Superior temporal gyrus (tissue), 1 donor: ENCODE measurements around the gene RAET1L.
"Not testable (repeated sequence)": the region's sequence is repeated elsewhere in the genome, so short reads cannot be mapped to it uniquely, and the experiment has no call there.

Experiments used
- DNase-seq: peaks from one replicate; pipeline ENCODE4 v3.0.0-alpha.2; 2016; ENCODE audit errors: extremely low spot score

The RAET1L gene

DNA sequence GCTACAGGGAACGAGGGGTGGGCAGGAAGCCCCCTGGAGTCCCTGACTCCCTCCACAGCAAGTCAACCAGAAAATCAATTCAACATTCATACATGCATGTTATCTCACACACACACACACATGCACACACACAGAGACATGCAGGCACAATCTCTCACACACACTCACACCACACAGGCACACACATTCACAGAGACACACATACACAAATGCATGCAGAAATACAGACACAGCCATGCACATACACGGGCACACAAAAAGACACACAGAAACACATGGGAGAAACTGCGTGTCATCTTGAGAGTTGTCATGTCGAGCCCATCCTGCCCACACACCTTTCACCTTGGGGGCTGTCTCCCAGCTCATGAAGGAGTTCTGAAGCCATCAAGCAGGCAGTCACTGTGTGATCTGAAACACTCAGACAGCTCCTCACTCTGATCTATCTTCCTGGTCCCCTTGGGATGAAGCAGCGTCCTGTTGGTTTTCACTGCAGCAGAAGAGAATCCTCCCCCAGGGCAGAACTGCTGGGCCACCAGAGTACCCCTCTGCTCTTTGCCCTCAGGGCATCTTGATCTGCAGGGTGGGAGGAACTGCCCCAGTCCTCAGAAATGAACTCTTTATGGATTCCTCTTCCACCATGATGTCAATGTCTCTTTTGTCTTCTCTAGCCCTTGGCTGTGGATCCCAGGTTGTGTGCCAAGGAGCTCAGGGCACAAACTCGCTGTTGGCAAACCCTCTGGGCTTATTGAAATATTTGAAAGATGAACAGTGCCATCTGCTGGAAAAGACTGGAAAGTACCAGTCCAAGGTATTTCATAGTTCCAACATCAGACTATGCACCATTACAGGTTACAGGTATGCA lies 8.8 kb downstream of the RAET1L start:
- peak; percentile 96 for DNase-seq

DNA sequence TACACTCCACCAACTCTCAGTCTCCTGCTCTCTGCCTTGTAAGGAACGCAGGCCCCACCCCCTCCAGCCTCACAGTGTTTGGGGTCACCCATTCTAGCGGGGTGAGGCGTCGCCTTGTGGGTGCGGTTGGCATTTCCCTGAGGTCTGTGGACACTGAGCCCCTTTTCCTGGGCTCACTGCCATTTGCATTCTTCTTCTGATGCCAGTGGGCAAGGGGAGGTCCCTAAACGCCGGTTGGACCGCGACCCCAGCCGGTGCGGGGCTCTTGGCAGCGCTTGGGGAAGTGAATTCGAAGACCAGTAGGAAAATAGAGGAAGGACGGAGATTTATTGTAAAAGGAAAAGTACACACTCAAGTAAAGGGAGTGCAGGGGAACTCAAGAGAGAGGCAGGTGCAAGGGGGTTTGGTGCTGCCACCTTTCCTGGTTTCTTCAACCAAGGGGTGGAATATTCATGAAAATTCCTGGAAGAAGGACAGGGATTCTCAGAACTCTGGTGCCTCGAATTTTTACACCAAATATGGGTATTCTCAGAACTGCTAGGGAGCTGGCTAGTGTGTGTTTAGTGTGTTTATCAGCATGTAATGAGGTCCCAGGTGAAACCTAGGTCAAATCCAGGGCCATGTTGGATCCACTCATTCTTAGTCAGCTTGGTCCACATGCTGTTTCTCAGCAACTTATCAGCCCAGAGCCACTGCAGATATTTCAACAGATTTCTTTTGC lies 9.9 kb downstream of the RAET1L start:
- DNase-seq, result not testable (repeated sequence)

DNA sequence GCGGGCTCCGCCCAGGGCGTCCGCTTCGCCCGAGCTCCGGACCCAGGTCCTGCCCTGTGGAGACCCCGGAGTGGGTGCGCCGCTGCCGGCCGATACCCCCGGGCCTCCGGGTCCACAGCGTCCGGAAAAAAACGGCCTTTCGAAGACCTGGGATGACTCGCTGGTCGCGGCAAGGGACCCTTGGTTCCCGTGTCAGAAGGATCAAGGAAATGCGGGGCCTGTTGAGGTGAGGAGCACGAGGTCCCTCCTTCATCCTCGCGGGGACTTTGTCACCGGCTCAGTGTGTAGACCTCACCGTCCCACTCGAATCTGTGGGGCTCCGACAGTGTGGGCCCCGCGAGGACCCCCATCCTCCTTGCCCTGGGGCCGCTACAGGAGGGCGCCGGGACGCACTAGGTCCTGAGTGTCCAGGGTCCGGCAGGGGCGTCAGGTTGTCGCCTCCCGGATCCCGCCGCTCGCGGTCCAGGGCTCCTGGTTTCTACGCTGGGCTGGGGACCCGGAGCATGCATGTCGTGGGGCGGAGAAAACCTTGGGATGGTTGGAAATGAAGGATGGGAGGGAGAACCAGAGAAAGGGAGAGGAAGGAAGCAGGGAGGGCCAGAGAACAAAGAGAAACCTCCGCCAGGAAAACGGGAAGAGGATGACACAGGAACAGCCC lies 10.6 kb downstream of the RAET1L start:
- not testable (repeated sequence) for DNase-seq

DNA sequence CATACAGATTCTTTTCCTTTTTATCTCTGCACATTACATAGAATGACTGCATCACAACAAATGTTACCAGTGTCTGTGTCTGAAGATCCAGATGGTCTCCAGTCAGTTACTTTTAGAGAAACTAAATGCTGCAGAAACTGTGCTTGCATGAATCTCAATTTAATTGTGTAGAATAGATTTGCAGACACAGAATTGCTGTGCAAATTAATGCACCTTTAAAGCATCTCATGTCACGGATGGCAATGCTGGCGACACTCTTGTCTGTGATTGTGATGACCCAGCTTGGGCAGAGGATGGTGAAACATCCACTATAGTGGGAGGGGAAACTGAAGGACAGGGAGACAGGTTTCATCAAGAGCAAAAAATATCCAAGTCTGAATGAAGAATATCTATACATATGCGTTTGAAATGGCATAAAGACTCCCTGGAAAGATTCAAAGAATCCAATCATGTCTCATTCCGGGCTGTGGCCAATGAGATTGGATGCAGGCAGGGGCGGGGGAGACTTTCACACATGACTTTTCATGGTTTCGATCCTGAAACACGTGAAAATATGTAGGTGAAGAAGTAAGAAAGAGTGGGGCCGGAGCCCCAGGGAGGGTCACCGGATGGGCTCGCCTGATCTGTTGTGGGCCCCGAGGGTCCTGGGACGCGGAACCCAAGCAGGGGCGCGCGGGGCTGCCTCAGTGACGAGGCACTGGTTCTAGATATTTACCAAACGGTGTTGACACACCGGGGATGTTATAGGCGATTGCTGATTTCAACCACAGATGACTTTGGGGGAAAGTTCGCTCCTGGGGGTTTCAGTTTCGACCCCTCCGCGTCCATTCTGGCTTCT lies 11.3 kb downstream of the RAET1L start:
- DNase-seq, result not testable (repeated sequence)

DNA sequence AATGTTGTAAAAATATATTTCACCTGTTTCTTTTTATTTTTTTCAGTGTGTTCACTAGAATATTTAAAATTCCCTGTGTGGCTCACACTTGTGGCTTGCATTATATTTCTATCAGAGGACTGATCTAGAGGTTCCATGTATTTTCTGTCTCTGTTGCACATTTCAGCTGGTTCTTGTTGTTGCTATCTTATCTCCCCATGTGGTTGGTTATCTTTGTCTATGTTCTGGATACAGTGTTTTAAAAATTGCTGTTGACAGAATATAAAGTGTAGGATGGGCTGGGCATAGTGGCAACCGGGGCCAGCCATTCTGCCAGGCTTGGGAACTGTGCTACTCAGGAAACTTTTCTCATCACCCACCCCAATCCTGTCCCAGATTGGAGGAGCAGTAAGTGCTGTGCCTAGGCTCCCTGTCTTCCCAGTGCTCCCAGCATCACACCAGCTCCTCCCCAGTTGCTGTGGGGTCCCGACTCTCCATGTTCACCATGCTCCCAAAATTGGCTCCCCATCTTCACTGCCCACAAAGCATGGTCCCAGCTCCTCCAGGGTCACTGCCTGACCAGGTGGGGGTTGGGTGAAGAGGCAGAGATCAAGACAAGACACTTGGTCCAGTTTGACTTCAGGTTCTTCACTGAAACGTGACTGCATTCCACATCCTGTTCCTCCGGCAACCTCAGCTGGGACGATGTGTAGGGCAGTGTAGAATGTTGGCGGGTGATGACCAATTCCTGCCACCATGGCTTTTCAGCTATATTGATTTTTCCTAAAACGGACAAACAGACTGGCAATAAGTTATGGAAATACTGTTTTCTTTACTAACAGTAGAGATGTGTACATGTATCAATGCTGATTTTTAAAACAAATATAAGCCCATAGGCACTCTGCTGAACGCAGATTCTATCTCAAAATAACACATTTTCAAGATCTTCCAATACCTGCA lies 12.2 kb downstream of the RAET1L start:
- not testable (repeated sequence) for DNase-seq

DNA sequence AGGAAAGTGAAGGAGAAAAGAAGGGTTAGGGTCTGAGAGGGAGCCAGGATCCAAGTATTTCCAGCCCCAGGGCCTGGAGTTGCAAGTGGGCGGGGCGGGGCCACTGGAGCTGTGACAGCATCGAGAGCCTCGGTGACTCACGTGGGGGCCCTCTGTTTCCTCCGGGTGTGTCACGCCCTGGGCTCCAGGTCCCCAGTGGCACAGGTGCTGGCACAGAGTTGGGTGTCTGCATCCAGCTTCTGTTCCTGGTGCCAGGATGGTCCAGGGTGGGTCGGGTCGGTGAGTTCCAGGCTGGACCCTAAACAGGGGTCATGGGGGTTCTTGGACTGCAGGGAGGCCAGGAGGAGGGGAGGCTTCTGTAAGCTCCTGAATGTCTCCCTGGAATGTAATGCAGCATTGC lies 16.7 kb downstream of the RAET1L start:
- DNase-seq, result no peak

DNA sequence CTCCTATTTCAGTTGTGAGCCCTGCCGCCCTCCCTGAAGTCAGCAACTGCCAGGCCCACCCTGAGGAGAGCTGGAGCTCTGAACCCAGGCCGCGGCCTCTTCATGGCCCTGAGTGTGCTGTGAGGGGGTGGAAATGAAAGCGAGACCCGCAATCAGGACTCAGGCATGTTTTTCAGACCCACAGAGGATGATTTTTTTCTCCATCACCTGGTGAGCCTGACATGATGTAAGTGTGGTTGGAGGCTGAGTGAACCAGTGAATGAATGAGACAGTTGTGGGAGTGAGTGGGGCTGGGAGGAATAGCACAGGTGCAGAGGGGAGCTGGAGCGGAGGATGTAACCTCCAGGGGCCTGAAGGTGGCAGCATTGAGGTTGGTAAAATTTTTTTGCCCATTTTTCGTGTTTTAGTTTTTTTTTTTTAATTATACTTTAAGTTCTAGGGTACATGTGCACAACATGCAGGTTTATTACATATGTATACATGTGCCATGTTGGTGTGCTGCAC lies 18.3 kb downstream of the RAET1L start:
- no peak for DNase-seq

DNA sequence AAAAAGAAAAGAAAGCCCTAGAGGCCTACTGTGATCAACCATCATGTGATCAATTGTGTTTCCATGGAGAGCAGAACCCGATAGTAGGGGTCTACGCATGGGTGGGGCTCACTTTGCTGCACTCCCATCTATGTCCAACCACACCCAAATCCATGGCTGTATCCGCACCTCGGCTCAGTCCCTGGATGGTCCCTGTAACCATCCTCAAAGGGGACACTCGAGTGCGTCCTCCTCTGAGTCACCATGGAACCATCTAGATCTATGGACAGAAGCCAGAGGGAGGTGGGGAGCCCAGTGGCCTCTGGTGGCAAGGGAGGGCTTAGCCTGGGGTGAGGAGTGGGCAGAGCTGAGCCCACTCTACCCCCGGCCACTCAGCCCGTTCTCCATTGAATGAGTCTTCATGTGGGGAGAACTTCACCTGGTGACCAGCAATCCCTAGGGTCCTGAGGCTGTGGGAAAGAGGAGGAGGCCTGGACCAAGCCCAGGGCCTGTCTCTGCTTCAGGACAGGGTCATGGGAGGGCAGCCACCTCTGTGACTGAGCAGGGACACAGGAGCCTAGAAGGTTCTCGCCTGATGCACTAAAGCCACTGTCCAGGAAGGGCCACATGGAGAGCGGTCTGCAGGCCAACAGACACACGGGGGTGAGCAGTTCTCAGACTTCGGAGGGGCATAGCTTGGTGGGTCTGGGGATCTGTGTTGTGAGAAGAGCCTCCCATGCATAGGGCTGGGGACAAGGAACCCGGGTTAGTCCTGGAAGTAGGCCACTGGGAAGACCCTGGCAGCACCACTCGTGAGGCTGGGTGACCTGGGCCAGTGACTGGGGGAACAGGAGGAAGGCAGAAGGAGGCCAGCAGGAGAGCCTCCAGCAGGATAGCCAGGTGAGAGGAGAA lies 19.3 kb downstream of the RAET1L start:
- DNase-seq, result no peak

DNA sequence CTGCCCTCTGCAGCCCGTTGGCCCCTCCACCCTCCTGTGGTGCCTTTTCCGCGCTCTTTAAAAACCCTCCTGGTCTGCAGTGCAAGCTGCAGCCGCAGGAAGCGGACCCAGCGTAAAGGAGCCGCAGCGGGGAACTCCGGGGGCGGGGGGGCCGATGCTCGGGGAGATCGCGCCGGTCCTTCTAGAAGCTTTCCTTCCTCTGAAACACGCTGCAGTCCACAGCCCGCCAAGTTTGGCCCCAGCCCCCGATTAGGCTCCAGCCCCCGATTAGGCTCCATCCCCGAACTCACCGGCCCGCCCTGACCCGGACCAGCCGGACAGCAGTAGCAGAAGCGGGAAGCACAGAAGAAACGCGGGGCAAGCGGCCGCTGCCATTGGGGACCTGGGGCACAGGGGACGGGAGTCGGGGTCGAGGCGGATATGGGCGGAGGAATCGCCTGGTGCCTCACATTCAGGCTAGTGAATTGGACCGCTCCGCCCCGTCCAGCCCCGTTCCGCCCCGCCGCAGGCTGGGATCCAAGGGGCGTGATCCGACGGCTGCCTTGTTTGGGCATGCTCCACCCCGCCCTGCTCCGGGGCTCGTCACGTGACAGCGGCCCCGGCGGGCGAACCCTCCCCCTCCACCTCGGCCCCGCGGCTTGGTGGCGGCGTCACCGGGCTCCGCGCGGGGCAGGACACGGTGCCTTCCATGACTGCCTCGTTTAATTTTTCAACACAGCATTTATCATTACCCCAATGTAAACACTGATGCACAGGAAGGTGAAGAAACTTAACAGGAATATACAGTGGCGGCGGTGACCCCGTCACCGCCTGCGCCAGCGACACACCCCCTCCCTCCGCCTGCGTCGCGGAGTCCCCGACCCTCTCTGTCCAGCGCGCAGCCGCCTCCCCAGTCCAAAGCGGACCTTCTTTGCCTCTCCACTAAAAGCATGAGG lies 20.3 kb downstream of the RAET1L start:
- DNase-seq, result peak; percentile 70

DNA sequence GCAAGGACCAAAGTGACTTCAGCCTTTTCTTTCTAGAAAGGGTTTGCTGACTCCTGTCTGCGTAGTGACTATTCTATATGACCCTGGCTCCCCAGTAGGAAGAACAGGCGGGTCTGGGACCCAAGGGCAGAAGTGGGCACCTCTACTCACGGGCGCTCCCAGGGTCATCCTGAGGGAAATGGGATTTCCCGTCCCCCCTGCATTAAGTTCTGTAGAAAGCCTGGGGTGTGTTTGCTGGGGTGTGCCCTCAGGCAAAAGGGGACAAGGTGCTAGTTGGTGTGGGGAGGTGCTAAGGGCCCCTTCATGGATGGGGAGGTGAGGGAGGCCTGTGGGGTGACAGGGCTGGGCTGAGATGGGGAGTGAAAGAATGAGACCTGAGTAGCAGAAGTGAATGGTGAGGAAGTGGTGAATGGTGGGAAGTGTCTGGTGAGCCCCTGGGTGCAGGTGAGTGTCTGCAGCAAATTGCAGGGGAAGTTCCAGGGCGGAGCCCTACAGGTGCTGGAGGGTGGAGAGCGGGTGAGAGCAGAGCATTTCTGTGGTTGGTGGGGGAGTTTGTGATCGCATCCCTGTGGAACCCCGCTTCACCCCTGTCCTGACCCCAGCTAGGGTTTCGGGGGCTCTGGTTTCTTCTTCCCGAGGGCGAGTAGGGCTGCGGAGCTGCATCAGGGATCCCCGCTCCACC lies 21.1 kb downstream of the RAET1L start:
- DNase-seq, result no peak

DNA sequence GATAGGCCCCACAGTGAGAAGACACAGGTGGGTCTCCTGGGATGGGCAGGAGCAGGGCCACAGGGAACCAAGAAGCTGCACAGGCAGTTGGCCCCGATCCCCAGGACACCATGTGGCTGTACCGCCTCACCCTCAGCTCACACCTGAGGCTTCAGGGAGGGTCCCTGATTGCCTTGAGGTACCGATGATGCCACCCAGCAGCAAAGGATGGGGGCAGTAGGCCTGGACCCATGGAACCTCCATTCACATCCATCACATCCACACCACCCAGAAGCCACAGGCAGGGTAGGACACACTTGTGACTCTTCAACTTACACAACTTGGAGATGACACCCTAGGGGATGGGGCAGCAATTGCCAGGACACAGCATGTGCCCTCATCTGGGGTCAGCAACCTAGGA lies 21.7 kb downstream of the RAET1L start:
- not testable (repeated sequence) for DNase-seq

DNA sequence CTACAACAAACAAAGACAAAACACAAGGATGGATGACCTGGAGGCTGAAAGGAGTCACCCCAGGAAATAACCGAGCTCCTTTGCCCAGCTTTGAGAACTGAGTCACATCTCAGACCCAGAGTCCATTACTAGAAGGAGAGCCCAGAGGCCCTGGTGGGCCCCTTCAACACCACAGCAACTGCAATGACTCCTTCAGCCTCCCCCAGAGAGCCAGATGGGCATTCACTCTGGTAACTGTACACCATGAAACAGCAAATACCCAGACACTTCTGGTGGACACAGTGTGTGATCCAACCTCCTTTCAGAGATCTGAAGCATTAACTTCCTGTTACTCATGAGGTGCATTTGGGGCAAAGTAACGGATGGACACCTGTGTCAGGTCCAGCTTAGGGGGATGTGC lies 22.6 kb downstream of the RAET1L start:
- no peak for DNase-seq

DNA sequence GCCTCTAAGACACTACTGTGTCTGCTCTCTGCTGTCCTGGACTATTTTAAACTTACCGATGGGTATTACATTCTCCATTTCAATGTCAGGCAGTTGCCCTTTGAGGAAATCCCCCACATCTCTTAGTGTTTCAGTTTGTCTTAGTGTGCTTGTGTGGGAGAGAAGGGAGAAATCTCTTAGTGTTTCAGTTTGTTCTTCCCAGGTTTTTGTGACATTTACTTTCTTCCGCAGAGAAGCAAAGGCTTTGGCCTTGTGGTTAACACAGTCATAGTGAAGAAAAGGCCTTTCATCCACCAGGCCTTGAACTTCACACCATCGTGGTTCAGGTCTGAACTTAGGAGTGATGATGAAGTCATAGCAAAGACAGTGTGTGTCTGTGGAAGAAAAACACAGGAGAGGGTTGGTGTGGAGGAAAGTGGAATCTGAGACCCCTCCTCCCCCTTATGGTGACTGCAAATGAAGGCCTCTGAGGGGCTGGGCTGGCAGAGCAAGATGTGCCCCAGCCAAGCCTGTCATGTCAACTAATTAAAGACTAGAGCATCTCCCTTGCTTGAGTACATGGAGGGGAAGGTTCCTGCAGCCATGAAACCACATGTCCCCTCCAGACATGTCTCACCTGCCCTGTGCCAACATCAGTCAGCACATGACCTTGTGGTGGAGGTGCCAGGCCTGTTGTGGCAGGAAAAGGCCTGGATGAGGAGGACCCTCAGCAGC lies 23.9 kb downstream of the RAET1L start:
- DNase-seq, result no peak

DNA sequence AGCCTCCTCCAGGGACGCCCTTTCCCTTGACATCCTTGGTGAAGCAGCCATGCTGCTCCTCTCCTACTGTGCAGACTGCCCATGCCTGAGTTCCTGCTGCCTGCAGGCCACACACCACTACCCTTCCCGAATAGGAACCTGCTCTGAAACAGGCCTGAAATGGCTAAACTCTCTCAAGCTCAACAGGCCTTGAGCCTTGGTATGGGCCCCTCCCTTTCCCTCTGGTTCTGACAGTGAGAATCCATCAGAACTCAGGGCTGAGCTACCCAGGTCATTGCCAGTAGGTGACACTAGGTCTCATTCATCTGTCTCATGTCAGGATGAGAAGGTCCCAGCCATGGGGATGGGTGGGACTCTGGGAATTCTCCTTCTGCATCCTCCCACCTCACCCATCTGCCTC lies 25.7 kb downstream of the RAET1L start:
- DNase-seq, result no peak

DNA sequence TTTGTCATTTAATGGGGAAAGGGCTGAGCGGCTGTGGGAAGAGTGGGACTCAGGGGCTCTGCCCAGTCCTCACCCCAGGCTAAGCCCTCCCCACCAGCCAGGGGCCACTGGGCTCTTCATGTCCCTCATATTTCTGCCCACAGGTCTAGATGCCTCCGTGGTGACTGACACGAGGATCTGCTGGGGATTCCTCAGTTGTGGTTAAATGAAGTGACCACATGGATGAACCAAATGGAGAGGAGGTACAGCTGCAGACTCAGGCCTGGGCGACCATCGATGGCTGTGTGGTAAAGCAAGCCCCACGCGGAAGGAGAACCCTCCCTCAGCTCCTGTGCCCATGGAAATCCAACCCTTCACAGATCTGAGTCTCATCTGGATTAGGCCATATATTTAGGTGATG lies 29.4 kb downstream of the RAET1L start:
- DNase-seq, result no peak

DNA sequence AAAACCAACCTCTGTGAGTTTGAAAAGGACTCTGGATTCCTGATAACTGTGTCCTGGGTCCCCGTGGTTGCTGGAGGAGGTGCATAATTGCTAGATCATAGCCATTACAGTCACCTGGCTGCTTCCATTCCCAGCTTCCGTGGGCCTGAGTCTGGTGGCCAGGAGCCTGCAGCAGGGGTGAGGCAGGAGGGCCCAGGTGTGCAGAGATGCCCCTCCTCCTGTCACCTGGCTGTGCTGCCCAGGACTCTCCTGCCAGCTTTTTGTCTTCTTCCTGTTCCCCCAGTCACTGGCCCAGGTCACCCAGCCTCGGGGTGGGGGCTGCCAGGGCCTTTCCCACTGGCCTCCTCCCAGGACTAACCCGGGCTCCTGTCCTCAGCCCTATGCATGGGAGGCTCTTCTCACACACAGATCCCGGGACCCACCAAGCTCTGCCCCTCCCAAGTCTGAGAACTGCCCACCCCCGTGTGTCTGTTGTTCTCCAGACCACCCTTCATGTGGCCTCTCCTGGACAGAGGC lies 30.0 kb downstream of the RAET1L start:
- DNase-seq, result no peak

DNA sequence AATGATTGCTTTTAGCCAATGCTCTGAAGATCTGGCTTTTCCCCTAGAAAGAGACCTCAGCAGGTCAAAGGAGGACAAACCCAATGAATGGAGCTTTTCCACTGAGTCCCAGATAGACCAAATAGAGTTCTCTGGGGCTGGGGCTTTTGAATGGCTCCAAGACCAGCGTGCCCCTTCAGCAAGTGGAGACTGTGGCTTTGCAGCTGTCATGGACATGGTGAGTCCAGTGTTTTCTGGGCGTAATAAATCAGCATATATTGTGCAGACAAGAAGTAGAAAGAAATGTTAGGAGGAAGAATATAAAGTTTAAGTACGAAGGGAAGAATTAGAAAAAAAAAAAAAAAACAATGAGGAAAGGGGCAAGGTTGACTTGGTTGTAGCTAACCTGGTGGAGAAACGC lies 33.5 kb downstream of the RAET1L start:
- no peak for DNase-seq
